LNCaP clone FGC (cell line): Measurements from ENCODE around the gene NMNAT3.

ENCODE experiments used
- DNase-seq: peaks from one replicate; pipeline ENCODE4 v3.0.0-alpha.2; 2011; ENCODE audit warnings: low read depth
- H3K4me3 ChIP-seq: 2 replicates; pipeline ENCODE4 v1.5.1; 2011; ENCODE audit warnings: mild to moderate bottlenecking, low read depth, low read length, control low read depth
- CTCF ChIP-seq: IDR thresholded peaks from 2 replicates; pipeline ENCODE4 v1.5.1; 2012; ENCODE audit warnings: mild to moderate bottlenecking; ENCODE audit not compliant: control insufficient read depth, insufficient read depth; ENCODE audit errors: extremely low read depth

The NMNAT3 gene

GRCh38 chr3:139538733-139539132 lies 139.0 kb downstream of the NMNAT3 start:
- no peak for DNase-seq
- TF ChIP-seq CTCF = no peak
- H3K4me3 ChIP-seq = no peak overlapping the region

- no peak for TF ChIP-seq CTCF
- no peak for DNase-seq
- no peak overlapping the region for H3K4me3 ChIP-seq
These were observed 139.8 kb downstream of the NMNAT3 start for GRCh38 chr3:139537795-139538621.

- no peak for TF ChIP-seq CTCF
- no peak for DNase-seq
- H3K4me3 ChIP-seq = no peak overlapping the region
These were observed 140.4 kb downstream of the NMNAT3 start for GRCh38 chr3:139537361-139537760.

GRCh38 chr3:139534992-139535879 lies 142.5 kb downstream of the NMNAT3 start:
- H3K4me3 ChIP-seq = no peak overlapping the region
- TF ChIP-seq CTCF = no peak
- peak; percentile 66 for DNase-seq

- no peak for DNase-seq
- no peak for TF ChIP-seq CTCF
- H3K4me3 ChIP-seq = no peak overlapping the region
These were observed 143.3 kb downstream of the NMNAT3 start for GRCh38 chr3:139534455-139534812.

GRCh38 chr3:139533781-139534454 lies 143.9 kb downstream of the NMNAT3 start:
- TF ChIP-seq CTCF = no peak
- H3K4me3 ChIP-seq = no peak overlapping the region
- peak; percentile 14 for DNase-seq
